NCI-H226 (cell line): ENCODE data around the gene FOXK2.

Experiments used
- DNase-seq: peaks from one replicate; pipeline ENCODE4 v3.0.0-alpha.2; 2015

Gene FOXK2

GRCh38 chr17:82613283-82614094 lies 94.0 kb downstream of the FOXK2 start:
- peak; percentile 38 for DNase-seq

GRCh38 chr17:82614095-82614631 lies 94.6 kb downstream of the FOXK2 start:
- DNase-seq, result no peak

- DNase-seq, result no peak
These were observed 95.8 kb downstream of the FOXK2 start for GRCh38 chr17:82615084-82616020.

GRCh38 chr17:82616021-82616711 lies 96.6 kb downstream of the FOXK2 start:
- DNase-seq, result no peak

- DNase-seq, result no peak
These were observed 99.7 kb downstream of the FOXK2 start for GRCh38 chr17:82619211-82619610.

GRCh38 chr17:82619641-82620040 lies 100.1 kb downstream of the FOXK2 start:
- no peak for DNase-seq

- no peak for DNase-seq
These were observed 104.2 kb downstream of the FOXK2 start for GRCh38 chr17:82623707-82624106.

GRCh38 chr17:82627405-82627804 lies 107.9 kb downstream of the FOXK2 start:
- DNase-seq, result no peak

GRCh38 chr17:82629748-82630147 lies 110.2 kb downstream of the FOXK2 start:
- no peak for DNase-seq

GRCh38 chr17:82630212-82630611 lies 110.7 kb downstream of the FOXK2 start:
- no peak for DNase-seq

- no peak for DNase-seq
These were observed 112.0 kb downstream of the FOXK2 start for GRCh38 chr17:82631544-82631943.

- DNase-seq, result no peak
These were observed 112.9 kb downstream of the FOXK2 start for GRCh38 chr17:82632451-82632850.

- DNase-seq, result no peak
These were observed 113.8 kb downstream of the FOXK2 start for GRCh38 chr17:82633343-82633742.

- no peak for DNase-seq
These were observed 117.4 kb downstream of the FOXK2 start for GRCh38 chr17:82636626-82637598.

GRCh38 chr17:82638183-82638773 lies 118.7 kb downstream of the FOXK2 start:
- no peak for DNase-seq

GRCh38 chr17:82639628-82640027 lies 120.1 kb downstream of the FOXK2 start:
- DNase-seq, result no peak

- no peak for DNase-seq
These were observed 120.5 kb downstream of the FOXK2 start for GRCh38 chr17:82640036-82640435.

- DNase-seq, result no peak
These were observed 122.5 kb downstream of the FOXK2 start for GRCh38 chr17:82642022-82642421.

GRCh38 chr17:82644148-82644547 lies 124.6 kb downstream of the FOXK2 start:
- DNase-seq, result no peak

GRCh38 chr17:82645516-82645915 lies 126.0 kb downstream of the FOXK2 start:
- no peak for DNase-seq

- no peak for DNase-seq
These were observed 128.1 kb downstream of the FOXK2 start for GRCh38 chr17:82647593-82648164.
